OCI-LY3 (cell line): ENCODE data around the gene FFAR4.

Experiments used
- CTCF ChIP-seq: fragments of 200-600, 300-600 bp; sonication (generic); IDR thresholded peaks from 2 replicates; pipeline ENCODE4 v1.5.1; 2014; ENCODE audit warnings: antibody characterized with exemption, low read length, low read depth
- EZH2phosphoT487 ChIP-seq: fragments of 200-600 bp; shearing (Covaris generic); IDR thresholded peaks from 2 replicates; pipeline ENCODE4 v1.6.1; 2018; ENCODE audit warnings: antibody characterized with exemption, mixed run types, low read depth

DNA sequence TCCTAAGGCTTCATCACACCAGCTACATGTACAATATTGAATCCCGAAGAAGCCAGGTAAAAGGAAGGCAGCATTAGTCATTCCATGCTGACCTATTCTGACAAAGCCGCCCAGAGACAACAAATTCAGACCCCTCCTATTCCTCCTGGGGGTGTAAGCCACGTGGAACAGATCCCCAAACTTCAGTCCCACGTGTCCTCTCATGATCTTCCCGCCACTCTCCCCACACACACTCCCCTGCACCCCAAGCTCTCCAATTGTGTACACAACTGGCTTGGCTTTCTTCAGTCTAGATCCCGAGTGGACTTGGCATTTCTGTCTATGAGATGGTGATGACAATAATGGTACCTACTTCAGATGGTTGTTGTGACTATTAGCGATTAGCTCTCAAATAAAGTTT, 54.5 kb downstream of the FFAR4 start:
- TF ChIP-seq CTCF (no peak), EZH2phosphoT487 (no peak)
